Activated CD4-positive, CD25-positive, alpha-beta regulatory T cell (primary cell): Measurements from ENCODE around the gene LRRC8C.
"Not testable (repeated sequence)": the region's sequence is repeated elsewhere in the genome, so short reads cannot be mapped to it uniquely, and the experiment has no call there.

Experiments used
- DNase-seq, 4 experiments: peaks; one replicate each; lab custom pipeline; 2025; lab: John Stamatoyannopoulos, UW

LRRC8C gene

DNA sequence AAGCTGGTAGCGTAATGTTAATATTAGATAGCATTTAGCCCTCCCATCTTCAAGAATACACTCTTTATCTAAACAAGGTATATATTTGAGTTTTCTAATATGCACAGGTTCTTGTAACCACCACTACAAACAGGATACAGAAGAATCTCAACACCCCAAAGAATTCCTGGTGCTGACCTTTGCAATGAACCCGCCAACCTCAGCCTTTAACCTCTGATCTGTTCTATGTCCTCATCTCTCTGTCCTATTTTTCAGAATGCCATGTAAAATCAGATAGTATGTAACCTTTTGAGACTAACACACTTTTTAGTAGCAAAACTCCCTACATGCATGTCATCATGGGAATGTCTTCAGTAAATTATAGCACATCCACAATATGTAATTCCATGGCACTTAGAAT lies 71.1 kb downstream of the LRRC8C start:
- no peak for DNase-seq

DNA sequence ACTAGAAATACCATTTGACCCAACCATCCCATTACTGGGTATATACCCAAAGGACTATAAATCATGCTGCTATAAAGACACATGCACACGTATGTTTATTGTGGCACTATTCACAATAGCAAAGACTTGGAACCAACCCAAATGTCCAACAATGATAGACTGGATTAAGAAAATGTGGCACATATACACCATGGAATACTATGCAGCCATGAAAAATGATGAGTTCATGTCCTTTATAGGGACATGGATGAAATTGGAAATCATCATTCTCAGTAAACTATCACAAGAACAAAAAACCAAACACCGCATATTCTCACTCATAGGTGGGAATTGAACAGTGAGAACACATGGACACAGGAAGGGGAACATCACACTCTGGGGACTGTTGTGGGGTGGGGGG lies 72.0 kb downstream of the LRRC8C start:
- DNase-seq, result not testable (repeated sequence)

DNA sequence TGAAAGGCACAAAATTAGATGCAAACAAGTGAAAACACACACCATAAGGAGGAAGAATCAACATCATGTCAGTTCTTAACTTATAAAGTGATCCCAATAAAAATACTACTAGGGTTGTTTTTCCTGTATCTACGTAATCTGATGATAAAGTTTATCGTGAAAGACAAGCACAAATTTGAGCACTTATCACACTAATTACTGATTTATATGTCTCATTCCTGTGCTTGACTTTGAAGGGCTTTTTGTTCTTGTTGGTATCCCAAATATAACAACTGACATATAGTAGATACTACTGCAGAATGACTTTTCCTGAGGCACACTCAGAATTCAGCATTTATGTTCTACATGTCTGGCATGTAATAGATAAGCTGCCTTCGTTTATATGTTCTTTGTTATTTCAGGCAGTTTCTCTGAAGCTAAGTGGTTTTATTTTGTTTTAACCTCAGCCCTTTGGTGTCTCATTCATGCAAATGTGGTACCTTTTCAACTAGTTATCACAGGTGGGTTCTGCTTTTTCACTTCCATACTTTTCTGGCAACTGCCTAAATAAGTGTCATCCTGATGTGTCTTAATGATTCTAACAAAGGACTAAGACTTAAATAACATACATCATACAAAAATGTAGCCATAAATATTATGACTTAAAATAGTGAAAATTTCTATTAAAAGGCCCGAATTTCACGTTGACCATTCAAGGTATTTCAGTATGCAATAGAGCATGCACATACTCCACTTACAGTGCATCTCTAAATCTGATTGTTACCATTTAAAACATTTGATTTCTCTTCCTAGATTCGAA lies 73.2 kb downstream of the LRRC8C start:
- no peak for DNase-seq

GRCh38 chr1:89706700-89707012 lies 73.7 kb downstream of the LRRC8C start:
- DNase-seq, result no peak

DNA sequence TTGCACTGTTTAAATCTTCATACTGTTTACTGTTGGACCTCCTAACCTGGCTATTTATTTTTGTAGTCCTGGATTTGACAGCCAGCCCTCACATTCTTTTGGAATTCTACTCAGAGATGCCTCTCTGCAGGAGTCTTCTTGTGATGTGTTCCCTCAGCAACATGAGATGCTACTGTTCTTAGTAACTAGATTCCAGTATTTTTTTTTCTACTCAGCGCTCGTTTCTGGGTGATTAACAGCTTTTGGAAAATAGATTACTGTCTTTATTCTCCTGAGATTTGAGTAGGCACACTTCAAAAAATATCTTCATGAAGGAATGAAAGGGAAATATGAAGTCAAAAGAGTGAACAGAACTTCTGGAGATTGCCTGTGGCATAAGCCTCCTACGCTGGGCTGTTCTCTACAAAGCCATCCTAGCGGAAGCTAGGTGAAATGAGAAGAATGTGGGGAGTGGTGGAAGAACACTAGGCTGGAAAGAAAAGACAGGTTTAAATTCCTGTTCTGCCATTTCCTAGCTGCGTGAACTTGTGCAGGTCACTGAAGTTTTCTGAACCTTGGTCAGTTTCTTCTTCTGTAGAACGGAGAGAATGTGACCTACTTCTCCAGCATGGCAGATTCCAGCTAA lies 75.9 kb downstream of the LRRC8C start:
- DNase-seq, result no peak

DNA sequence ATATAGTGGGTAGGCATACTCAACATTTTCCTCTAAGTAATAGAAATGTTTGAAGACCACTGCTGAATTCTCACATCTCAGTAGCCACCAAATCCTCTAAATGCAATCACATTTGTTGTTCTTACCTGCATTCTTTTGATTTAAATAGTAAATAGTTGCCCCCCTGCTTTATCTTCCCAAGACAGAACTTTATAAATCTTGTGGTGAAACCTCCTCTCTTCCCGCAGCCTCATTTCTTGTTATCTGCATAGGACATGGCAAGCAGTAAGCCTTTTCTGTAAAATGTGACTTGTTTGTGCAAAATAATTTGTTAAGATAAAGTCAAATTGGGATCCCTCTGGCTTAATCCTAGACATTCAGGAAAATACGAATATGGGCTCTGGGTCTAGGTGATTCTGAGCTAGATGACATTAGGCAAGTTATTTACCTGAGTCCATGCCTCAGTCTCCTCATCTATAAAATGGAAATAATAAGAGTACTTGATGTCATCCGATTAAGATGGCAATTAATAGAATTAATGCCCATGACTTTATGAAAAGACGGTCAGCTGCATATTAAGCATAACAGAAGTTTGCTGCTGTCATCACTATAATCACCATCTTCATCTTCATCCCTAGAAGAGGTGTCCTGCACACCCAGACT lies 77.7 kb downstream of the LRRC8C start:
- DNase-seq, result no peak

- DNase-seq, result no peak
Observed at GRCh38 chr1:89711140-89711778, 78.3 kb downstream of the LRRC8C start.

GRCh38 chr1:89712420-89712819 lies 79.5 kb downstream of the LRRC8C start:
- DNase-seq, result no peak

GRCh38 chr1:89715677-89716076 lies 82.8 kb downstream of the LRRC8C start:
- DNase-seq, result no peak

DNA sequence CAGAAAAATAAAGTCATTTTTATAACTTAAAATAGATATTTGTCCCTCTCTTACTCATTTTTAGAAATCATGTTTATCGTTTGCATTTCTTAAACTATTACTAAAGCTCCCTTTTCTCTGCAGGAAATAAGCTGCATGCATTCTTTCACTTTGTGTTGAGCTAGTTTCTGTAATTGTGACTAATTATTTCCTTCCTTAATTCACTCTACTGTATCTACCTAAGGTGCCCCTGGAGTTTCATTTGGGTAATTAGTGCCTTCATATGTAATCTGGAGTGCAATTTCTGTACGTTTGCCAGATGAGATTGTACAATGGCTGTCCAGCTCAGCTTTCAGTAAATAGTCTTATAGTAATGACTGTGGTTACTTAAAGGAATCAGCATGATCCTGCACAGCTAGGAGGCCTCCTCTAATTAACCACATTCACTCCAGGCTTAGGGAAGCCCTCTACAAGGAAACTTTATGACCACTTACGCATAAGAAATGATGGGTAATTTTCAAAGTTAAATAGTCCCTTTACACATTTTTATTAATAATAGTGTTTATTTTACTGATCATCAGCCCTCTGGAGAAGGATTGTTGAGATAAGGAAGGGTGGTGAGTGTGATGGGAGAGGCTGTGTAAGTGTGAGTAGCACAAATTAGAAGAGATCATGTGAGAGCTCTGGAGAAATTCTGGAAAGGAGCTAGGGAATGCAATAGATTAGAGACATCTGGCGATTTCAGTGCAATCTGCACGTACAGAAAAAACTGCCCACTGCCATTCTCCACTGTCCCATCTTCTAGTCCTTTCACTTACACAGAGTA lies 86.8 kb downstream of the LRRC8C start:
- DNase-seq, result no peak

GRCh38 chr1:89720839-89721238 lies 87.9 kb downstream of the LRRC8C start:
- DNase-seq, result no peak

- no peak for DNase-seq
Observed at GRCh38 chr1:89721351-89721750, 88.4 kb downstream of the LRRC8C start.

DNA sequence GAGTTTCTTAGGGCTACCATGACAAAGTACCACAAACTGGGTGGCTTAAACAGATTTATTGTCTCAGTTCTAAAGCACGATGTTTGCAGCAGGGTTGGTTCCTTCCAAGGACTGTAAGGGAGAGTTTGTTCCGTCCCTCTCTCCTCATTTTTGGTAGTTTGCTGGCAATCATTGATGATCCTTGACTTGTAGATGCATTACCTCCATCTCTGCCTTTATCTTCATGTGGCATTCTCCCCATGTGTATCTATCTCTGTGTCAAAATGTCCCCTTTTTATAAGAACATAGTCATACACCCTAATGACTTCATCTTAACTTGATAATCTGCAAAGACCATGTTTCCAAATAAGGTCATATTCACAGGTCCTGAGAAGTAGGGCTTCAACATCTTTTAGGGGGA lies 90.2 kb downstream of the LRRC8C start:
- DNase-seq, result no peak

DNA sequence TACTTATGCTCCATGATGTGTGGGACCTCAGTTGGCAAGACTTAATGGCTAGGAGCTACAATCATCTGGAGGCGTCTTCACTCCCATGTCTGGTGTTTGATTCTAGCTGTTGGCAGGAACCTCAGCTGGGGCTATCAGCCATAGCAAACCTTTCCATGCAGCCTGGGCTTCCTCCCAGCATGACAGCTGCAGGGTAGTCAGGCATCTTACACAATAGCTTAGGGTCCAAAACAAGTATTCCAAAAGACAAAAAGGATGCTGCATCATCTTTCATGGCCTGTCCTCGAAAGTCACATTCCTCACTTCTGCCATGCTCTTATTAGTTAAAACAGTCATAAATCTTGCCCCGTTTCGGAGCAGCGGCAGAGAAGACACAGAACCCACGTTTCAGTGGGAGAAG lies 90.9 kb downstream of the LRRC8C start:
- no peak for DNase-seq

DNA sequence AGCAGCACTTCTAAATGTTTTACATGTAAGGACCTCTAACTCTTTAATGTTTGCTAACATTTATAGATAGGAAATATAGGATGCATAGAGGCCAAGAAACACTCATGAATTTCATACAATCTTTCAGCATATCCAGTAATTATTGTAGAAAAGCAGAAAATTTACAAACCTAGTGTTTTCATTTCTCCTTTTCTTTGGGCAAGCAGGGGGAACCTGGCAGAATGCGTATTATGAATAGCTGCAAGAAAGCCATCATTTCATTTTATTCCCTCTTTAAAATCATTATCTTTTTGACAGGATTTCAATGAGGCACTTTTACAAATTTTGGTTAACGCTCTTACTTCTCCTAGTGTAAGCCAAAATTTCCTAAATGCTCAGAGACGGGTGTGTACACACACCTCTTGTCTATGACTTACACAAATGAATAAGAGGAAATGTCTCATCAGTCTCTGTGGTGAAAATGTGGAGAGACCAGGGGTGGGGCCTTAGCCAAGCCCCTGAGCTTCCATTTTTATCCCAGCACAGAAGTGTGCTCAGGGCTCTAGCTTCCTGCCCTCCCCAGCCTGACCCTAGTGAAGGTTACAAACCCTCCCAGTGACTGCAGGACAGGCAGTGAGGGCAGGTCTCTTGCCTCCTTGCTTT lies 91.6 kb downstream of the LRRC8C start:
- no peak for DNase-seq

DNA sequence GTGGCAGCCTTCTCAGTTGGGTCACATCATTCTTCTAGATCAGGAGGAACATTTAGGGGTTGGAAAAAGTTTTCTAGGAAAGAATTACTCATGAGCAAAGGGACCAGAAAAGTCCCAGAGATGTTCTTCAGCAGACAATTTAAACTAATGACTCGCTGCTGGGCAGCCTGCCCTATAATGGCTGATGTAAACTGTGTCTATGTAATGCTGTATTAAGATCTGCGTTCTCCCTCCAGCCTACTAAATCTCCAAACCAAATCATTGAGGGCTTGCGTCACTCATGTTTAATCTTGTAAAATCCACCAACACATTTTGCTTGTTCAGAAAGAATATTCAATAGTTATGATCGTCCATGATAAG lies 92.1 kb downstream of the LRRC8C start:
- no peak for DNase-seq

GRCh38 chr1:89725631-89726030 lies 92.7 kb downstream of the LRRC8C start:
- no peak for DNase-seq

DNA sequence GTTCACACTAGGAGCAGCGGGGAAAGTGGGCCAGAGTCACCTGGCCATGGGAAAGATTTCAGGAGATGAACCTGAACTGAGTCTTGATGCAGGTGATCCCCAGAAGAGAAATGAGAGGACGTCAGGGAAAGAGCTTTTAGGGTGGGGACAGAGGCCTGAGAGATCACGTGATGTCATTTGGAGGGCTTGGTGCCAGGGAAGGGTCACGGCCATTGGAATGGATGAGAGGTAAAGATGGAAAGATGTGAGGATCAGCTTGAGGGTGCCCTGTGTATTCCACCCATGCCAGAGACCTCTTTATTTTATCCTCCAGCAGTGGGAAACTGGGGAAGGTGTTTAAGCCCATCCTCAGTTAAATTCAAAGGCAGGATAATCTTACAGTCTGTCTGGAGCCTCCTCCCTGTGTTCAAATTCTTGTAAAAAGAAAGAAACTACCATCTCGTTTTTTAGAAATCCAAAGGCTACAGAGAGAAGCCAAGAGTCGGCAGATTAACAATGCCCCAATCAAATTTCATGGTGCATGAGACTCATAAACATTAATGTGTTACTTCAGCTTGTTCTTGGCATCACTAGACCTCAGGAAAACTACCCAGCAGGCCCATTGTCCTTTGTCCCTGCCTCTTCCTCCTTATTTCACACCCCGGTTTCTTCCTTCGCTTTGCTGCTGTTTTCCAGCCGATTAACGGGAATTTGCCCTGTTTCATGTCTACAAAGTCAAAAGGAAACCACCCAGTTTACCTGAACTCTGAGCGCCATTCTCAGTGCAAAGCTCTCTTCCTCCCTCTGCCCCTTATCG lies 94.8 kb downstream of the LRRC8C start:
- DNase-seq, result no peak

GRCh38 chr1:89728381-89728780 lies 95.5 kb downstream of the LRRC8C start:
- no peak for DNase-seq

DNA sequence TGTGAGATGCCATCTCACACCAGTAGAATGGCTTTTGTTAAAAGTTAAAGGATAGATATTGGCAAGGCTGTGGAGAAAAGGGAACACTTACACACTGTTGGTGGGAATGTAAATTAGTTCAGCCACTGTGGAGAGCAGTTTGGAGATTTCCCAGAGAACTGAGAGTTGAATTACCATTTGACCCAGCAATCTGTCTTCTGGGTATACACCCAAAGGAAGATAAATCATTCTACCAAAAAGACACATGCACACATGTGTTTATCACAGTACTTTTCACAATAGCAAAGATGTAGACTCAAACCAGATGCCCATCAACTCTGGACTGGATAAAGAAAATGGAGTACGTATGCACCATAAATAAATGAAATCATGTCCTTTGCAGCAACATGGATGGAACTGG lies 99.3 kb downstream of the LRRC8C start:
- DNase-seq, result no peak

DNA sequence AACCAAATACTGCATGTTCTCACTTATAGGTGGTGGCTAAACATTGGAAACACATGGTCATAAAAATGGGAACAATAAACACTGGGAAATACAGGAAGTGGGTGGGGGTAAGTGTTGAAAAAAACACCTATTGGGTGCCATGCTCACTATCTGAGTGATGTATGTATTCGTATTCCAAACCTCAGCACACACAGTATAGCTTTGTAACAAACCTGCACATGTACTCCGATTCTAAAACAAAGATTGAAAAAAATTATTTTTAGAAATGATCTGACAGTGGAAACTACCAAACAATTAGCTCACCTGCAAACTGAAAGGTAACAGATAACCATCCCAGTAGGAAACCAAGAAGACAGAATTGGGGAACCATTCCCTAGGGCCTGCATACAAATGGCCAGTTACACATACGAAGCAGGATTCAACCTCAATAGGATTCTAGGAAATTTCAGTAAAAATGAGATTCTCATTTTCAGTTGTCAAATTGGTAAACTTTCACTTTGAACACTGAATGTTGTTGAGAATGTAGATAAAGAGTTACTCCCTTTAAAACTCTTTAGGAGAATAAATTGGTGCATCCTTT lies 99.8 kb downstream of the LRRC8C start:
- no peak for DNase-seq
